GM19023 (cell line): ENCODE data around the gene KCNJ2.

Experiments used
- ATAC-seq: cut with Tn5 transposase; IDR thresholded peaks from one replicate; pipeline ENCODE4 v1.9.1; 2021; ENCODE audit warnings: mild to moderate bottlenecking, moderate library complexity; ENCODE audit not compliant: unreplicated experiment

KCNJ2 gene

DNA sequence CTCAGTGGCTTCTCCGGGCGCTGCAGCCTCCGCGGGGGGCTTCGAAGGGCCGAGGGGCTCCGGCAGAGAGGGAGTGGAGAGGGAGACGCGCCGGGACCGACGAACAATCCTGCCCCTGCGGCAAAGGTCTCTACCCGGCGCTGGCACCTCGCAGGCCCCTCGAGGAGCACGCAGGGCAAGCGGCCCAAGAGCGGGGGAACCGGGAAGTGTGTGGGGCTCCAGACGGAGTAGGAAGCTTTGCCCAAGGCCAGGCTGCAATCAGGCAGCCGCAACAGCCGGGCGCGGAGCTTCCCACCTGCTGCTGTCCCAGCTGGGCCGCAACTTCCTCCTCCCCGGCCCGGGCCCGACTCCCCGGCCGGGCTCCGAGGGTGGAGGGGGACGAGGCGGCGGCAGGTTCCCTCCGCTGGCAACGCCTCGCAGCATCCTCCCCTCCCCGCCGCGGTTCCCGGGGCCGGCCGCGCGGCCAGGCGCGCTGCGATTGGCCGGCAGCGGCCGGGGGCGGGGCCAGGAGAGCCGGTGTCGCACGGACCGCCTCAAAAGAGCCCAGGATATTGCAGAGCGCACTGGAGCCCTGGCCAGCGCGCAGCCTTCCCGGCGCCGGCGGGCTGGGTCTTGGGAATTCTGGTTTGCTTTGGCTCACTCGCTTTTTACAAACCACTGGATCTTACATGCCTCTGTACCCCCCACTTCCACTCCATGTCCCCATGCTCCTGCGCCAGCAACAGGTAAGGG, at the start of gene KCNJ2:
Gene KCNJ2, plus strand, starts transcription at position 556 of the 732 bp plus-strand sequence. CDS start 5,508 bp downstream, outside the sequence.
- peak; percentile 97 for ATAC-seq

DNA sequence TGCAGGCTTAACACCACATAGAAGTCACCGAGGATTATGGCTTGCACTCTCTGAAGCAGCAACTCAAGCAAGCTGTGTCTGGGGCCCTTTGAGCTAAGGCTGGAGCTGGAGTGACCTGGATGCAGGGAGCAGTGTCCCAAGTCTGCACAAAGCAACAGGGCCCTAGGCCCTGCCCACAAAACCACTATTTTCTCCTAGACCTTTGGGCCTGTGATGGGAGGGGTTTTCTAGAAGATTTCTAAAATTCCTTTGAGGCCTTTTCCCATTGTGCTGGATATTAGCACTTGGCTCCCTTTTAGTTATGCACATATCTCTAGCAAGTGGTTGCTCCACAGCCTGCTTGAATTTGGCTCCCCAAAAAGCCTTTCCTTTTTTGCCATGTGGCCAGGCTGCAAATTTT, 49.8 kb upstream of the KCNJ2 start:
- no peak for ATAC-seq

DNA sequence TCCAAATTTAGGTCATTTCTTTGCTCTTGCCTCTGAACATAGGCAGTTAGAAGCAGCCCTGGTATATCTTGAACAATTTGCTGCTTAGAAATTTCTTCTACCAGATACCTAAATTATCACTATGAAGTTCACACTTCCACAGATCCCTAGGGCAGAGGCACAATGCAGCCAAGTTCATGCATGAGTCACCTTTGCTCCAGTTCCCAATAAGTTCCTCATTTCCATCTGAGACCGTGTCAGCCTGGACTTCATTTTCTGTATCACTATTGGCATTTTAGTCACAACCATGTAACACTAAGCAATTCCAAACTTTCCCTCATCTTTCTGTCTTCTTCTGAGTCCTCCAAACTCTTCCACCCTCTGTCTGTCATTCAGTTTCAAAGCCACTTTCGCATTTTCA, 49.3 kb upstream of the KCNJ2 start:
- no peak for ATAC-seq

DNA sequence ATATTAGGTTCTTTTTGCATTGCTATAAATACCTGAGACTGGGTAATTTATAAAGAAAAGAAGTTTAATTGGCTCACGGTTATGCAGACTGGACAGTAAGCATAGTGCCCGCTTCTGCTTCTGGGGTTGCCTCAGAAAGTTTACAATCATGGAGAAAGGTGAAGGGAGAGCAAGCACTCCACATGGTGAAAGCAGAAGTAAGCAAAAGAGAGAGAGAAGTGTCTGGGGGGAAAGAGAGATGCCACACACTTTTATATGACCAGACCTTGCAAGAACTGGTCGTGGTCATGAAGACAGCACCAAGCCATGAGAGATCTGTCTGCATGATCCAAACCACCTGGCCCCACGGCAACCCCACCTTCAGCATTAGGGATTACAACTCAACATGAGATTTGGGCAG, 48.9 kb upstream of the KCNJ2 start:
- no peak for ATAC-seq

GRCh38 chr17:70121126-70121525, 48.2 kb upstream of the KCNJ2 start:
- no peak for ATAC-seq

GRCh38 chr17:70123193-70123592, 46.1 kb upstream of the KCNJ2 start:
- ATAC-seq, result no peak

DNA sequence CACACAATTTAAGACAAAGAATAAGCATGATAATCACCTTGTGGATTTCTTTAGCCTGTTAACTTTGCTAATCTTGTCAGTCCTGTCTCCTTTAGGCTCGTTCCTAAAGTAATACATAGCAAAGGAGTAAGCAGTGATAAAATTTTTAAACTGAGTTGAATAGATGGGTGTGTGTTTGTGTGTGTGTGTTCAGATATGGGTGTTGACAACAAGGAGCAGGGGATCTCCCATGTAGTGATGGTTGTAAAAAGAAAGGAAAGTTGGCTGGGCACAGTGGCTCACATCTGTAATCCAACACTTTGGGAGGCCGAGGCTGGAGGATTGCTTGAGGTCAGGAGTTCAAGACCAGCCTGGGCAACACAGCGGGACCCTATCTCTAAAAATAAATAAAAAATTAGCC, 44.6 kb upstream of the KCNJ2 start:
- ATAC-seq, result no peak

DNA sequence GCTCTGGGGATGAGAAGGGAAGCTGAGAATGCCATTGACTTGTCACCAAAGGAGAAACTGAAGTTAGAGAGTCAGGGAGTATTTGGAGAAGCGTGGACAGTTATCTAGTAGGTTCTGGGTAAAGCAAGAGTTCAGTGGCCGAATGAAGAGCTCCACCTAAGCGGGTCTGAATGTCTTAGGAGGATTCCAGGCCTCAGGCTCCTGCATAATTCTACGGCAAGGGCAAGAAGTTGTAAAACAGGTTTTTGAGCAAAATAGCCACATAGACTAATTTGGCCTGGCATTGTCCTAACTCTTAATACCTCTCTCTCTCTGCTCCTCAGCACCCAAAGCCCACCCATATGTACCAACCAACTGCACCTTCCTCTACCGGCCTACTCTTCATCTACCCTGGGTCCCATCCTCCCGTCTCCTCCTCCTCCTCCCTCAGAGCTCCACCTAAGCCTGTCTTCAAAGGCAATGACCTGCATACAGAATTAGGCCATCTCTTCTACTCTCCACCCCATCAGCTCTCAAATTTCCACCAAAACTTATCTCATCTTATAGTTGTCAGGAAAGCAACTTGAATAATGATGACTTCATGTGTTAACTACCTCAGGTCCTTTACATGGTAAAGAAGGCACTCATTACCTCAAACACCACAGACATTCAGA, 42.0 kb upstream of the KCNJ2 start:
- no peak for ATAC-seq

DNA sequence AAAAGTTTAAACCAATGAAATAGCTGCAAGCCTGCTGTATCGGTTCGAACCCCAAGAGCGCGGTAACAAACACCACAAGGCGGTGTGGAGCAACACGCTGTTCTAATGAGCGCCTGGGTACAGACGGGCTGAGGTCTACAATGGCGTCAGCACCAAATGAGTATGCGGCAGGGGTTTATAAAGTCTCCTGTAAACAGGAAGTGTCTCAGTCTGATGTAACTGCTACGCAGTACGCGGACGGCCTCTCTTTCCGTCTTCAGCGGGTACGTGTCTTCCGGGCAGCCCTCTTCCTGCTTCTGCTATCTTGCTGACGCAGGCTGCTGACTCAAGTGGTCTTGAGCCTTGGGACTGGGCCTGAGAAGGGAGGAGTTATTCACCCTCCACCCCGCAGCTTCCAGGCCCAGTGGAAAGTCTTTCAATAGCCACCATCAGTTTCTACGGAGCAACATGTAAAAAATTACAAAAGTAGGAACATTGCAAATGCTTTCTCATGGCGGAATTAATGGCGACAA, 40.5 kb upstream of the KCNJ2 start:
- no peak for ATAC-seq

DNA sequence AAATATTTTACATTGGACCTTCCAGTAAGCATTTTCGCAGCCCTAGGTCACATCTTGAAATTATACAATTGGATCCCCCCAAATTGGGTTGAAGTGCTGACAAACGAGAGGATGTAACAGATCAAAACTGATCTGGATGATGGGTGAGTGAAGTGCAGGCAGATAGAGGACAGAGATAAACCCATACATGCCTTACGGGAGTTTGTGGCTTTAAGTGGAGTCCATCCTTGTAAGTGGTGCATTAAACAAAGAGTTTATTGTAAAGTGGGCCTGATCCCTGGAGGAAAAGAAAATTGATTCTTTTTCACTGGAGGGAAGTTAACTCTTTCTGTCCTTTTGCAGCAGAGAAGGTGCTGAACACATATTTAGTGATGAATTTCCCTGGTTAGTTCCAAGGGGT, 39.0 kb upstream of the KCNJ2 start:
- no peak for ATAC-seq

DNA sequence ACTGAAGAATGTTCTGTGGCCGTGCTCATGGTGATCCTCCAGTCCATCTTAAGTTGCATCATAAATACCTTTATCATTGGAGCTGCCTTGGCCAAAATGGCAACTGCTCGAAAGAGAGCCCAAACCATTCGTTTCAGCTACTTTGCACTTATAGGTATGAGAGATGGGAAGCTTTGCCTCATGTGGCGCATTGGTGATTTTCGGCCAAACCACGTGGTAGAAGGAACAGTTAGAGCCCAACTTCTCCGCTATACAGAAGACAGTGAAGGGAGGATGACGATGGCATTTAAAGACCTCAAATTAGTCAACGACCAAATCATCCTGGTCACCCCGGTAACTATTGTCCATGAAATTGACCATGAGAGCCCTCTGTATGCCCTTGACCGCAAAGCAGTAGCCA, 36.8 kb upstream of the KCNJ2 start:
- ATAC-seq, result no peak

GRCh38 chr17:70134042-70134441, 35.3 kb upstream of the KCNJ2 start:
- ATAC-seq, result no peak

DNA sequence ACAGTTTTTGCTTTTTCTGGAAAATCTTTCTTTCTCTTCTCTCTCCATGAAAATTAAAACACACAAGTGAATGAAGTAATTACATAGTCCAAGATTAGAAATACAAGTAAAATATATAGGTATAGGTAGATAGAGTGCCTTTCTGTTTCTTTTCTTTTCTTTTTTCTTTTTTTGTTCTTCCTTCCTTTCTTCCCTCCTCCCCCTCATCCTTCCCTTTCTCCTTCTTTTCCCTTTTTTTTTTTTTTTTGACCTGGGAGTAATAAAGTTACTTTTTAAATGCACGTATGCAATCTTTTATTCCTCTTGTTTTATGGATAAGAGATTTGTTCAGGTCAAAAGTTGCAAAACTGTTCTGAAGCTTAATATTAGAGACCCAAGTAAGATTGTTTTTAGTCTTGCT, 34.6 kb upstream of the KCNJ2 start:
- no peak for ATAC-seq

GRCh38 chr17:70136131-70136530, 33.2 kb upstream of the KCNJ2 start:
- no peak for ATAC-seq

GRCh38 chr17:70137451-70138230, 31.7 kb upstream of the KCNJ2 start:
- ATAC-seq, result peak; percentile 99

DNA sequence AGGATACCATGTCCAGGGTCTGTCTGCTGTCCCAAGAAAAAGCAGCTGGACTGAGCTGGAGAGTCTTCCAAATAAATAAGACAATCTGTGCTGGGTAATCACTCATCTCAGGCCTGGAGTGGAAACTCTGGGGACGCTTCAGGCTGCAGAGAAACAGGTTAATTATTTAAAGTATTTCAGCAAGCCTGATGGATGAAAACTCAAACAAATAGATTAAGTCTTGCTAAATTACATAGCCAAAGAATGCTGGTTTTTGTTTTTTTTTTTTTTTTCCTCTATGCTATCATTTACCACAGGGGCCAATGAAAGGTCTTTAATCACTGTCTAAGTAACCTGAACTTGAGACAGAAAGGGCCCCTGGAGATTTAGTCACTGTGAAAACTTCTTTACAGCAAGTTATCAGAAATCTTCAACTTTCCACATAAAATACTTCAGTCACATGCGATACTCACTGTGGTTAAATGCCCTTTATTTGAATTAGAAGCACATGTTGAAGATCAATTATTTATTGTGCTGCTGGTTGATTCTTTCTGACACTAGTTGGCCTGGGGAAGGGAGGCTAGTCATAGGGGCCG, 31.0 kb upstream of the KCNJ2 start:
- ATAC-seq, result no peak

- ATAC-seq, result no peak
Measured at GRCh38 chr17:70139449-70139993, 29.8 kb upstream of the KCNJ2 start.

GRCh38 chr17:70144260-70144846, 25.0 kb upstream of the KCNJ2 start:
- ATAC-seq, result no peak

DNA sequence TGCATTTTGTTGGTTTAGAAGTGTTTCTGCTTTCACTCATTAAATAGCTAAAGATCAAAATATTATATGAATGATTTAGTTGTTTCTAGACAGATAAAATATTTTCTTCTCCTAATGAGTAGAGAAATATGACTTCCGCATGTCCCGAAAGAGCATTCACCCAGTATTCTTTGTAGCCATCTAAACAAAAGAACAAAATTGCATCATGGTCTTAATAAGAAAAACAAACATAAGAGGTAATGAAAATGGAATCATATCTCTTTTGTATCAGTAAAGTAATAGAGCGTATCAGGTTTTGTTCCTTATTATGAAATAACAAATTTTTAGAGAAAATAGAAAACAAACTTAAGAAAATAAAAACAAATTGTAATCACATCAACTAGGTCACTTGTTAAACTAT, 16.1 kb upstream of the KCNJ2 start:
- no peak for ATAC-seq

DNA sequence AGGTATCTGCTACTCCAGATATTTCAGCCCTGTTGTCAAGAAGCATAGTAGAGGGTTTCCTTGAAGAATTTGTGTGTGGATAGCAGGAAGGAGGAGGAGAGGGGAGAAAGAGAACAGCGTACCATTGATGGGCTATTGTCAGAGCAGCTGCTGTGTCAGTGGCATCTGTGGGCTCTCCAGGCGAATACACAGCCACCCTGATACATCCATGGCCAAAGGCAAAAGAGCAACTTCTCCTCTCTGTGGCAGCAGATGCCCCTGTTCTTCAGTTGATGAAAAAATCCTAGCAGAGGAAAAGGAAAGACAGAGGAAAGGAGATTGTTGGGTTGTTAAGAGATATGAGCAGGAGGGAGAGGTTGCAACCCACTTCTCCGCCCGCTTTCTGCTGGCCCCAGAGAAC, 12.2 kb upstream of the KCNJ2 start:
- no peak for ATAC-seq

GRCh38 chr17:70158180-70158579, 11.2 kb upstream of the KCNJ2 start:
- no peak for ATAC-seq
